GM21825 (cell line): ENCODE measurements around the gene RNPS1.
"Not testable (repeated sequence)": the region's sequence is repeated elsewhere in the genome, so short reads cannot be mapped to it uniquely, and the experiment has no call there.

Source experiments
- ATAC-seq: cut with Tn5 transposase; IDR thresholded peaks from one replicate; pipeline ENCODE4 v1.9.1; 2021; ENCODE audit warnings: mild to moderate bottlenecking, moderate library complexity; ENCODE audit not compliant: unreplicated experiment

The RNPS1 gene

GRCh38 chr16:2282866-2283555, 15.1 kb upstream of the RNPS1 start:
- no peak for ATAC-seq

GRCh38 chr16:2282262-2282661, 14.3 kb upstream of the RNPS1 start:
- ATAC-seq = no peak

GRCh38 chr16:2280981-2281542, 13.1 kb upstream of the RNPS1 start:
- no peak for ATAC-seq

GRCh38 chr16:2280461-2280860, 12.5 kb upstream of the RNPS1 start:
- ATAC-seq = no peak

GRCh38 chr16:2278956-2279800, 11.3 kb upstream of the RNPS1 start:
- no peak for ATAC-seq

GRCh38 chr16:2278272-2278608, 10.3 kb upstream of the RNPS1 start:
- ATAC-seq = no peak

- ATAC-seq = no peak
Observed at GRCh38 chr16:2277466-2278271, 9.7 kb upstream of the RNPS1 start.

GRCh38 chr16:2276368-2277195, 8.7 kb upstream of the RNPS1 start:
- no peak for ATAC-seq

GRCh38 chr16:2275476-2276367, 7.8 kb upstream of the RNPS1 start:
- no peak for ATAC-seq

GRCh38 chr16:2273931-2274330, 6.0 kb upstream of the RNPS1 start:
- ATAC-seq = no peak

- no peak for ATAC-seq
Observed at GRCh38 chr16:2273484-2273883, 5.6 kb upstream of the RNPS1 start.

- ATAC-seq = no peak
Observed at GRCh38 chr16:2271848-2272461, 4.0 kb upstream of the RNPS1 start.

- ATAC-seq = no peak
Observed at GRCh38 chr16:2270588-2271470, 2.9 kb upstream of the RNPS1 start.

- ATAC-seq = no peak
Observed at GRCh38 chr16:2270070-2270462, 2.1 kb upstream of the RNPS1 start.

GRCh38 chr16:2267505-2267912, 417 bp downstream of the RNPS1 start:
- peak; percentile 45 for ATAC-seq

GRCh38 chr16:2266887-2267286, 1.0 kb downstream of the RNPS1 start:
- not testable (repeated sequence) for ATAC-seq

- ATAC-seq = not testable (repeated sequence)
Observed at GRCh38 chr16:2263026-2263425, 4.9 kb downstream of the RNPS1 start.

- ATAC-seq = no peak
Observed at GRCh38 chr16:2260250-2260649, 7.7 kb downstream of the RNPS1 start.
